Measurements from ENCODE around the gene RGS11. TPM values are rescaled to one million over a fixed set of nuclear protein-coding genes. Genes with fewer than 3 reads are reported as not detected.

RGS11 gene
- total RNA-seq (1 to 10 TPM; 1.0 to 5.4 (median 2.6) TPM), polyA plus RNA-seq (1 to 10 TPM in 2 of 3 donors, under 1 TPM in 1; 0.79 to 5.2 (median 1.9) TPM)
- long read RNA-seq, donor 1, result 0 reads
- long read RNA-seq, donor 2, result 0 reads

GRCh38 chr16:275786-276232 is at the start of gene RGS11:
Gene RGS11, minus strand, starts transcription at chr16:275944. Its CDS starts 33 bp downstream, at chr16:275911.
- intact Hi-C loops (cut with DNase I; ENCODE audit: low total_unique reads), result no loop called here

GRCh38 chr16:324451-325334 is 48.9 kb upstream of the RGS11 start:
- peak; percentile 24 to 80 (median 57) for TF ChIP-seq POLR2AphosphoS5 (IDR thresholded peaks at IDR 0.05)
- TF ChIP-seq POLR2A (IDR thresholded peaks at IDR 0.05), result no peak
- peaks cover 21 to 94% (median 50%) of the 10 kb centered on the region in 6 donors for H3K4me1 ChIP-seq
- peak overlapping the region; percentile 50 to 83 (median 70) for H3K27ac ChIP-seq
- H3K27me3 ChIP-seq (replicated peaks in 1 of 7), result no peaks in the 10 kb centered on the region
- H3K4me3 ChIP-seq, result peak overlapping the region in 6 of 8 donors; percentile 24 to 62 (median 25)
- intact Hi-C loops (cut with DNase I; ENCODE audit: low total_unique reads), result no loop called here
- 20 to 41% (median 26%) methylated on average over 48 to 55 of the region's 55 CpGs for WGBS, 5 donors
- DNase-seq, result peak; percentile 90
- peaks cover 0 to 3% (median under 1%) of the 10 kb centered on the region in 6 donors for H3K36me3 ChIP-seq
- no peaks in the 10 kb centered on the region for H3K9me3 ChIP-seq

More at GRCh38 chr16:275786-276232, at the start of gene RGS11:
- Histone ChIP-seq H3K9me3 (no peaks in the 10 kb centered on the region), H3K36me3 (no peaks in the 10 kb centered on the region), H3K4me3 (peak within 1 kb of the TSS; percentile 3 to 64 (median 34)), H3K4me1 (peaks cover 0 to 32% (median 18%) of the 10 kb centered on the region in 6 donors), H3K27ac (no peak within 1 kb of the TSS), H3K27me3 (replicated peaks in 1 of 7) (peaks cover 2 to 97% (median 36%) of the 10 kb centered on the region in 7 donors)
- WGBS, 5 donors, result 5 to 15% (median 9%) methylated on average over 13 to 56 of the region's 56 CpGs
- no peak for DNase-seq
- TF ChIP-seq CTCF (IDR thresholded peaks at IDR 0.05 in 8 of 11, conservative IDR thresholded peaks at IDR 0.05 in 3 of 11), result no peak

DNA sequence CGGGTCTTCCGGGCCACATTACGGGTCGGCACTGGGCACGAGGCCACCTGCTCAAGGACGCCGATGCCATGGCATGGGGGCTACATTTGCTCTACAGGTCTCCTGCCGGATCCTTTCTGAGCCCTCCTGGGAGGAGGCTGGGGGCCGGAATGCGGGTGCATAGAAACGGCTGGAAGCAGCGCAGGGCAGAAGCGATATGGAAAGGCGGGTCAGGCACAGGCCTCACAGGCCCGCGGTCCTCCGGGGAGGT is 48.4 kb upstream of the RGS11 start:
- no peaks in the 10 kb centered on the region for H3K27me3 ChIP-seq (replicated peaks in 1 of 7)
- intact Hi-C loops (cut with DNase I; ENCODE audit: low total_unique reads), result no loop called here
- no peak for DNase-seq
- H3K27ac ChIP-seq, result peak overlapping the region in 4 of 8 donors; percentile 50 to 83 (median 79)
- peaks cover 0 to 7% (median 3%) of the 10 kb centered on the region in 6 donors for H3K36me3 ChIP-seq
- H3K9me3 ChIP-seq, result no peaks in the 10 kb centered on the region
- TF ChIP-seq POLR2AphosphoS5 (IDR thresholded peaks at IDR 0.05) (no peak), CTCF (IDR thresholded peaks at IDR 0.05 in 8 of 11, conservative IDR thresholded peaks at IDR 0.05 in 3 of 11) (no peak), POLR2A (IDR thresholded peaks at IDR 0.05) (no peak)
- peaks cover 21 to 94% (median 52%) of the 10 kb centered on the region in 6 donors for H3K4me1 ChIP-seq
- H3K4me3 ChIP-seq, result peak overlapping the region in 2 of 8 donors; percentile 24 to 62
- 92 to 95% (median 92%) methylated on average over 12 to 17 of the region's 17 CpGs for WGBS, 5 donors

DNA sequence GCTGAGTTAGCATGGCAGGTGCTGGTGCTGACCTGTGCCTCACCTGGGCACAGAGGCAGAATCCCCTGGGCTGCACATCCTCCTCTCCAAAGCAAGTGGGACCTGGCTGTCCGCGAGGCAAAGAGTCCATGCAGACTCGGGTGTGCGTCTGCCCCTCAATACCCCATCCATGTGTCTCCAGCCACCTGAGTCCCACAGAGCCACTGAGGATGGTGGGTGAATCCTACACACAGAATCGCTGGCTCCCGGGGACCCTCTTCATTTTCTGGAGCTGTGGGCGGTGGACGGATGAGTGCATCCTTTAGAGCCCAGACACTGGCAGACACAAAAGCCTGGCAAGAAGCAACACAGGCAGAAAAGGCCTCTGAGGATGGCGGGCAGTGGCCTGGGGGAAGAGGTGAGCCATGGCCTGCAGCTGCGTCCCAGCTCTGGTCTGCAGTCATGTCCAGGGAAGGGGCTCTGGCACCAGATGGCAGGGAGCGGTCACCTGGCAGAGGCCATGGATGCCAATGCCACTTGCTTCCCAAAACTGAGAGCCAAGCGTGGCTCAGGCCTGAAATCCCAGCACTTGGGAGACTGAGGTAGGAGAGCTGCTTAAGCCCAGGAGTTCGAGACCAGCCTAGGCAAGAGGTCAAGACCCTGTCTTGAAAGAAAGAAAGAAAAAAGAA is 46.9 kb upstream of the RGS11 start:
- peaks cover 15 to 85% (median 42%) of the 10 kb centered on the region in 6 donors for H3K4me1 ChIP-seq
- peaks cover 0 to 22% (median 12%) of the 10 kb centered on the region in 6 donors for H3K36me3 ChIP-seq
- DNase-seq, result no peak
- H3K4me3 ChIP-seq, result no peak overlapping the region
- 93 to 97% (median 95%) methylated on average over 13 of the region's 13 CpGs for WGBS, 5 donors
- H3K27ac ChIP-seq, result no peak overlapping the region
- no peak for TF ChIP-seq CTCF (IDR thresholded peaks at IDR 0.05 in 8 of 11, conservative IDR thresholded peaks at IDR 0.05 in 3 of 11)
- TF ChIP-seq POLR2A (IDR thresholded peaks at IDR 0.05), result no peak
- TF ChIP-seq POLR2AphosphoS5 (IDR thresholded peaks at IDR 0.05), result no peak
- no peaks in the 10 kb centered on the region for H3K27me3 ChIP-seq (replicated peaks in 1 of 7)
- intact Hi-C loops (cut with DNase I; ENCODE audit: low total_unique reads), result no loop called here
- H3K9me3 ChIP-seq, result no peaks in the 10 kb centered on the region
